ENCODE data around the gene ATP23. TPM values are rescaled to one million over a fixed set of nuclear protein-coding genes. Genes with fewer than 3 reads are reported as not detected.

The ATP23 gene
- total RNA-seq, 2 donors from 2014 or later, result 5.6 to 5.7 TPM

GRCh38 chr12:57905812-57906475, 35.4 kb upstream of the ATP23 start:
- intact Hi-C loops (cut with DNase I), result loop anchor here (2.0 kb wide), 1 partner anchor 75 kb away; no protein-coding TSS in a partner anchor

GRCh38 chr12:57906821-57907220, 34.5 kb upstream of the ATP23 start:
- intact Hi-C loops (cut with DNase I), result loop anchor here in 1 of 2 donors (2.0 kb wide), 1 partner anchor 76 kb away; no protein-coding TSS in a partner anchor
- DNase-seq (ENCODE audit: low spot score), result no peak

More at GRCh38 chr12:57905812-57906475, 35.4 kb upstream of the ATP23 start:
- no peak for DNase-seq (ENCODE audit: low spot score)

GRCh38 chr12:57907281-57907680, 34.1 kb upstream of the ATP23 start:
- intact Hi-C loops (cut with DNase I), result loop anchor here in 1 of 2 donors (2.0 kb wide), 1 partner anchor 76 kb away; no protein-coding TSS in a partner anchor
- DNase-seq (ENCODE audit: low spot score), result no peak

GRCh38 chr12:57908511-57908910, 32.9 kb upstream of the ATP23 start:
- DNase-seq (ENCODE audit: low spot score), result no peak
- intact Hi-C loops (cut with DNase I), result no loop called here

- intact Hi-C loops (cut with DNase I), result no loop called here
- no peak for DNase-seq (ENCODE audit: low spot score)
These were observed 32.3 kb upstream of the ATP23 start for GRCh38 chr12:57909056-57909455.

GRCh38 chr12:57909611-57910010, 31.8 kb upstream of the ATP23 start:
- intact Hi-C loops (cut with DNase I), result no loop called here
- DNase-seq (ENCODE audit: low spot score), result no peak

GRCh38 chr12:57918147-57918546, 23.2 kb upstream of the ATP23 start:
- no peak for DNase-seq (ENCODE audit: low spot score)
- intact Hi-C loops (cut with DNase I), result no loop called here

- DNase-seq (ENCODE audit: low spot score), result no peak
These were observed 14.3 kb upstream of the ATP23 start for GRCh38 chr12:57927086-57927485.

GRCh38 chr12:57929092-57929830, 12.1 kb upstream of the ATP23 start:
- DNase-seq (ENCODE audit: low spot score), result no peak
- intact Hi-C loops (cut with DNase I), result no loop called here

More at GRCh38 chr12:57927086-57927485, 14.3 kb upstream of the ATP23 start:
- intact Hi-C loops (cut with DNase I), result no loop called here

GRCh38 chr12:57934819-57935218, 6.5 kb upstream of the ATP23 start:
- DNase-seq (ENCODE audit: low spot score), result no peak
- intact Hi-C loops (cut with DNase I), result no loop called here

GRCh38 chr12:57935331-57935730, 6.0 kb upstream of the ATP23 start:
- no peak for DNase-seq (ENCODE audit: low spot score)
- intact Hi-C loops (cut with DNase I), result no loop called here

- intact Hi-C loops (cut with DNase I), result no loop called here
- DNase-seq (ENCODE audit: low spot score), result peak; percentile 96
These were observed 5.4 kb upstream of the ATP23 start for GRCh38 chr12:57935839-57936512.

- no peak for DNase-seq (ENCODE audit: low spot score)
- intact Hi-C loops (cut with DNase I), result no loop called here
These were observed 4.9 kb upstream of the ATP23 start for GRCh38 chr12:57936513-57936883.

- DNase-seq (ENCODE audit: low spot score), result no peak
- intact Hi-C loops (cut with DNase I), result no loop called here
These were observed 2.1 kb upstream of the ATP23 start for GRCh38 chr12:57939291-57939690.

- no peak for DNase-seq (ENCODE audit: low spot score)
- intact Hi-C loops (cut with DNase I), result no loop called here
These were observed 1.1 kb upstream of the ATP23 start for GRCh38 chr12:57940052-57940914.

GRCh38 chr12:57940915-57941164, 527 bp upstream of the ATP23 start:
- DNase-seq (ENCODE audit: low spot score), result no peak
- intact Hi-C loops (cut with DNase I), result no loop called here

- intact Hi-C loops (cut with DNase I), result no loop called here
- no peak for DNase-seq (ENCODE audit: low spot score)
These were observed 2.2 kb downstream of the ATP23 start for GRCh38 chr12:57943438-57944080.

- intact Hi-C loops (cut with DNase I), result no loop called here
- DNase-seq (ENCODE audit: low spot score), result no peak
These were observed 3.1 kb downstream of the ATP23 start for GRCh38 chr12:57944313-57945023.

- intact Hi-C loops (cut with DNase I), result no loop called here
- no peak for DNase-seq (ENCODE audit: low spot score)
These were observed 11.4 kb downstream of the ATP23 start for GRCh38 chr12:57952766-57953165.

Measured in posterior vena cava (tissue), 2 donors.